ENCODE results near the gene HIRA. TPM values are rescaled to one million over a fixed set of nuclear protein-coding genes. Genes with fewer than 3 reads are reported as not detected.

The HIRA gene
- total RNA-seq, 1 experiment from 2014 or later: 51.0 TPM

- no peak for TF ChIP-seq ATF2 (CRISPR knock-in tag; IDR thresholded peaks at IDR 0.05; ENCODE audit: borderline replicate concordance, low read depth)
Observed at GRCh38 chr22:19443544-19444211, 12.1 kb upstream of the HIRA start (continued).

- TF ChIP-seq NFE2L1 (CRISPR knock-in tag; IDR thresholded peaks at IDR 0.05) (no peak), ZNF317 (CRISPR knock-in tag; IDR thresholded peaks at IDR 0.05; ENCODE audit: borderline replicate concordance, low read depth) (no peak), IRF2 (CRISPR knock-in tag; IDR thresholded peaks at IDR 0.05; ENCODE audit: borderline replicate concordance, low read depth) (no peak), RORB (CRISPR knock-in tag; IDR thresholded peaks at IDR 0.05) (no peak)
- DNase-seq (ENCODE audit: low spot score) (no peak), ATAC-seq (no peak)
- Mint-ChIP-seq H3K27me3 (ENCODE audit: low read depth) (peaks cover 8% of the 10 kb centered on the region), H3K4me3 (no peak overlapping the region), H3K27ac (no peak overlapping the region), H3K9me3 (no peaks in the 10 kb centered on the region), H3K4me1 (peaks cover 9% of the 10 kb centered on the region), H3K36me3 (peaks cover 14% of the 10 kb centered on the region)
- POLR2A ChIA-PET: no interaction called here
- CTCF ChIA-PET: no interaction called here
Observed at GRCh38 chr22:19442166-19442565, 10.6 kb upstream of the HIRA start.

GRCh38 chr22:19440411-19441195 lies 9.1 kb upstream of the HIRA start:
- CTCF ChIA-PET: no interaction called here
- POLR2A ChIA-PET: no interaction called here
- H3K9me3 Mint-ChIP-seq: no peaks in the 10 kb centered on the region
- TF ChIP-seq SMAD4 (CRISPR knock-in tag; IDR thresholded peaks at IDR 0.05): no peak
- TF ChIP-seq PRDM15 (CRISPR knock-in tag; IDR thresholded peaks at IDR 0.05): no peak
- no peak for TF ChIP-seq SOX15 (CRISPR knock-in tag; IDR thresholded peaks at IDR 0.05)
- no peak for TF ChIP-seq TP53 (CRISPR knock-in tag; IDR thresholded peaks at IDR 0.05)
- no peak for TF ChIP-seq ZNF263 (CRISPR knock-in tag; IDR thresholded peaks at IDR 0.05; ENCODE audit: low read depth)
- no peak for TF ChIP-seq CBFB (CRISPR knock-in tag; IDR thresholded peaks at IDR 0.05; ENCODE audit: low read depth)
- no peak for TF ChIP-seq RORB (CRISPR knock-in tag; IDR thresholded peaks at IDR 0.05)
- TF ChIP-seq ATF3 (CRISPR knock-in tag; conservative IDR thresholded peaks at IDR 0.05): no peak
- TF ChIP-seq JAZF1 (CRISPR knock-in tag; IDR thresholded peaks at IDR 0.05): no peak
- no peak for TF ChIP-seq ZNF281 (CRISPR knock-in tag; IDR thresholded peaks at IDR 0.05)
- TF ChIP-seq NFYB (CRISPR knock-in tag; conservative IDR thresholded peaks at IDR 0.05; ENCODE audit: low read depth): no peak
- no peaks in the 10 kb centered on the region for H3K27me3 Mint-ChIP-seq (ENCODE audit: low read depth)
- H3K4me1 Mint-ChIP-seq: no peaks in the 10 kb centered on the region
- no peak overlapping the region for H3K27ac Mint-ChIP-seq
- peaks cover 13% of the 10 kb centered on the region for H3K36me3 Mint-ChIP-seq
- H3K4me3 Mint-ChIP-seq: no peak overlapping the region
- ATAC-seq: no peak
- DNase-seq (ENCODE audit: low spot score): no peak
